Measurements from ENCODE around the gene ZDBF2.

- TF ChIP-seq CTCF (IDR thresholded peaks at IDR 0.05; ENCODE audit: insufficient read depth, low read depth, low read length) (no peak), EZH2 (IDR thresholded peaks at IDR 0.05; ENCODE audit: insufficient read depth, low read length) (no peak)
Observed at GRCh38 chr2:206276169-206276942, 1.9 kb downstream of the ZDBF2 start.

Measured in astrocyte (in vitro differentiated cells and primary cell).